Bone marrow (tissue), 2 donors: ENCODE data around the gene NEIL3.

ENCODE experiments used
- DNase-seq, 2 donors: peaks; one replicate each; lab custom pipeline; 2025; lab: John Stamatoyannopoulos, UW

The NEIL3 gene

DNA sequence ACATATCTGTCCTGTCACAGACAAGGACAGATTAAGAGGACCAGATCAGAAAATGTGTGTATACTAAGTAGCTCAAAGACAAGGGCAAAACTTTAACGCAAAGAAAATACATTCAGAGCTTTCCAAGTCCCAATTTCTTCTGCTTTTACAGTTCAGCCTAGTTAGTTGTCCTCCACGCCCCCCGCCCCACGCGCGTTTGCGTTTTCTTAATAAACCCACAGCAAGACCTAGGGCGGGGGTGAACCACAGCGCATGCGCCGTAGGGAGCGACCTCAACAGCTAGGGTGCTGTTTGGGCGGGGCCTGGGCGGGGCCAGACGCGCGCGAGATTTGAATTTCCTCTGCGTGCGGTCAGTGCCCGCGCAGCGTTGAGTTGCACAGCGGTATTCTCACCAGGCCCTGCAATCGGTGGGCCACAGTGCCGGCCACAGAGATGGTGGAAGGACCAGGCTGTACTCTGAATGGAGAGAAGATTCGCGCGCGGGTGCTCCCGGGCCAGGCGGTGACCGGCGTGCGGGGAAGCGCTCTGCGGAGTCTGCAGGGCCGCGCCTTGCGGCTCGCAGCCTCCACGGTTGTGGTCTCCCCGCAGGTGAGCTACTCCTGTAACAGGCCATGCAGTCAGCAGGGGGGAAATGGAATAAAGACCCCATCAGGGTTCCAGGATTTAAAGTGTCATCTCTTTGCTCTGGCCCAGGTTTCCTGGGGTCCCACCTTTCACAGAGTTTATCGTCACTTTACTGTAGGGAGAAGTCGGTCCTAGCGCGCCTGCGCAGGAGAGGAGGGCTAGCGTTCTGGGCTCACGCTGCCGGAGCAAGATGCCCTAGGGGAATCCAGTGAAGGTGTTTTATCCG lies at the start of gene NEIL3:
TSS of gene NEIL3 (plus strand) at position 353 of the 850 bp plus-strand sequence. CDS start at position 433, 80 bp downstream.
- DNase-seq, result peak; percentile 85 to 93

- DNase-seq, result no peak
Observed at GRCh38 chr4:177263818-177264217, 45.9 kb upstream of the NEIL3 start.

GRCh38 chr4:177264788-177265422 lies 44.8 kb upstream of the NEIL3 start:
- DNase-seq, result no peak

DNA sequence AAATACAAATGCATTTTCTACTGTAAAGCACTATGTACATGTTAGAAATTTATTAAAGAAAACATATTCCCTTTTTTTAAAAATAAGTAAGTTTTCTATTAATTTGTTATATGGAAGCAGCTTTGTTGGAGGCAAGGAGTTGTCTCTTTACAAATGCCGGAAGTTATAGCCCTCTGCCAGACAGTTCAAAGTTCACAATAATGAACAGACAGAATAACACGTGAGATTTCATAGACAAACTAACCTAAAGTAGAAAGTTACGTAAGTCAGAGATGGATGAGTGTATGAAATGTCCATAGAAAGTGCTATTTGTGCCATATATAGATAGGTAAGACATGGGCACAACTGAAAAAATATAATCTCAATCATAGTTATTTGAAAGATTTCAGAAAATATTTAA lies 43.9 kb upstream of the NEIL3 start:
- no peak for DNase-seq

DNA sequence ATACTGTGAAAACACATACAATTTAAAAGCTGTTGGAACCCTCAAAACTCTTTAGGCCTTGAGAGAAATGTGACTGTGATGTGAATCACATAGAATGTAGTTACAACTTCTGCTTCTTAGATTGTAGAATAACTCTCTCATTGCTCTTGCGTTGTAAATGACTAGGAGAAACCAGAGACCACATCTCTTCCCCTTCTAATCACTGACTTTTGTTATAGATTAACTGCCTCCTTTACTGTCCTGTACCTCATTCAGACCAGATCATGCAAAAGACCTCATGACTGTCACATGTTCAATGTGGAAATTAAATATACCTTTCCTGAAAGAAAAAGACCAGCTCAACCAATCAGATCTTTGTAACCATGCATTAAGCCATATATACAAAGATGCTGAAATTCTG lies 43.2 kb upstream of the NEIL3 start:
- DNase-seq, result no peak

DNA sequence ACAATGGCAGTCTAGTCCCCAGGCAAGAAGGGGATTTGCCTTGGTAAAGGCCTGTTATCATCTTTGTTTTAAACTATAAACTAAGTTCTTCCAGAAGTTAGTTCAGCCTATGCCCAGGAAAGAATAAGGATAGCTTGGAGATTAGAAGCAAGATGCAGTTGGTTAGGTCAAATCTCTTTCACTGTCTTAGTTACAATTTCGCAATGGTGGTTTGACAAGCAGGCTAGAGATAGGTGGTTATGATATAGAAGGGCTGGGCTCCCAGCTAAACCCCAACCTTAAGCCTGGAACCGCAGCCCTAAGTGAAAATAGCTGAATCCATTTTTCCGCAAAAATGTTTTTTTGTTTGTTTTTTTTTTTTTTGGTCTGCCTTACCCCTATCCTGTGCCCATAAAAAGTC lies 41.8 kb upstream of the NEIL3 start:
- DNase-seq, result no peak

DNA sequence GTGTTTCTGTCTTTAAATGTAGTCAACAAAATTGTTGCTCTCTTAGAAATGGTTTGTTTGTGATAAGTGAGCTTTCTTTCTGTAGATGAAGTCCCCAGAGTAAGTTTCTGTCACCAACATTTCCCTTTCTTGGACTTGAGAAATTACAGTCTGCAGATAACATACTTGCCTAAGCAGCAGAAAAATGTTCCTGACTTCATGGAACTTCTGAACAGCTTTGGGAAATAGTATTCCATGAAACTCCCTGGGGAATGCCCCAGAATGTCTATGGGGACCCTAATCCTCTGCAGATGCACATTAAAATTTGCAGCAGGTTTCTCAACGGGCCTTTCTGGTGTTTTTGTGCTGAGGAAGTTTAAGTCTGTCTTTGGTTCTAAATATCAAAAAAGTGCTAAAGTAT lies 38.6 kb upstream of the NEIL3 start:
- DNase-seq, result no peak

DNA sequence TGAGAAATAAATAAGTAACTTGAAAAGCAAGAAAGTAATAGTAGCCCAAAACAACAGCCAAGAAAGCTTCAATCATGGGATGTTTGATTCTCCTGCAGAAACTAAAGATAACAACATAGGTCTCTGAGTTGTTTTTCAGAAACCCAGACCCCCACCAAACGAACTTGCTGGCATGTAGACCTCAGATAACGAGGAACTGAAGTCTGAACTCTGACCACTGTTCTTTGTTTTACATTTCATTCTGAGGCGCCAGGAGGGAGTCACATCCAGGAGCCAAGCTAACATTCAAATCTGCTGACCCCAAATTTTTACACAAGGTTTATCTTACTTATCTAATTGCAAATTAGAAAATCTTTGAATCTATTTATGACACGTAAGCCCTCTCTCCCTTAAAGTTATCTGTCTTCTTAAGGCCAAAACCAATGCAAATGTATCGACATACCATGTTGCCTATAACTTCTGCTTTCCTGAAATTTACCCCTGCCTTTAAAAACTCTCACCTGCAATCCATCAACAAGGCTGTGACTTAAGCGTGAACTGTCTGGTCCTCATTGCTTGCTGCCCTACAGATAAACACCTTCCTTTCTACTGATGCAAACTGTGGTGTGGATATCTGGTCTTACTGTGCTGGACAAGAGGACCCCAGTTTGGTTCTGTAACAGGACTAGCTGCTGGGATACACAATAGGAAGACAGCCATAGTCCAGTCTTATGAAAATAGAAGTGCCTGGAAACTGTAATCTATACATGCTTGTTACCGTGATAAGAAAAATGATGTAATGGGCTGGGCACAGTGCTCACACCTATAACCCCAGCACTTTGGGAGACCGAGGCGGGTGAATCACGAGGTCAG lies 37.5 kb upstream of the NEIL3 start:
- DNase-seq, result no peak

GRCh38 chr4:177275999-177276398 lies 33.7 kb upstream of the NEIL3 start:
- DNase-seq, result no peak

- no peak for DNase-seq
Observed at GRCh38 chr4:177281351-177281909, 28.2 kb upstream of the NEIL3 start.

DNA sequence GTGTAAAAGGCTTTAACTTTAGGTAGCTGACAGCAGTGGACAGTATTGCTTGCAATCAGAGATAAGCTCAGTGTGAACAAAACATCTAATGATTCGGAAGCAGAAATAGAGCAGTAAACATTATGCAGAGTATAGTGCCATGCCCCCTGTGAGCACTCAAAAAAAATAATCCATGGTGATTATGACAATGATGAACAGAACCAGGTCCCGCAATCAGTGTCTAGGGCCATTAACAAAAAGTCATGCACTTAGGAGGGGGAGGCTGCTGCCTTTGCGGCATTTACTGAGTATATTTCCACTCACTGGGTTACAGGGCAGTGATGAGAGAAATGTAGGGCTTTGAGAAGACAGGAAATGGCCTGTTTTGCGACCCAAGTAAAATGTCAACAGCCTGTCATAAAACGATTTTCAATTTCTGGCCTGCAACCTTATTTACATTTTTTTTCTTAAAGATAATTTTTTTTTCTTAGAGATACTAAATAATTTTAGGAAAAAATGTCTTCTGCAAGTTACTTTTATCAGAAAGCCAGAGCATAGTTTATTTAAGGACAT lies 27.3 kb upstream of the NEIL3 start:
- no peak for DNase-seq

DNA sequence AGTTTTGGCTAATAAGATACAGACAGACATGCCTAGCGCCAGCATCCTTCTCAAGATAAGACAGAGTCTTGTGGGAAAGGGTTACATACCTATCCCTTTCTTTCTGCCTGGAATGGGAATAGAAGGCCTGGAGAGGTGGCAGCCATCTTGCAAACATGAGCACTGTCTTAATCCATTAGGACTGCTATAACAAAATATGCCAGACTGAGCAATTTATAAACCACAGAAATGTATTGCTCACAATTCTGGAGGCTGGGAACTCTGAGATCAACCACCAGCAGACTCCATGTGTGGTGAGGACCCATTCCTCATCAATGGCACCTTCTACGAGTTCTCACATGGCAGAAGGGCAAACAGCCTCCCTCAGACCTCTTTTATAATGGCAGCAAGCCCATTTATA lies 26.5 kb upstream of the NEIL3 start:
- no peak for DNase-seq

DNA sequence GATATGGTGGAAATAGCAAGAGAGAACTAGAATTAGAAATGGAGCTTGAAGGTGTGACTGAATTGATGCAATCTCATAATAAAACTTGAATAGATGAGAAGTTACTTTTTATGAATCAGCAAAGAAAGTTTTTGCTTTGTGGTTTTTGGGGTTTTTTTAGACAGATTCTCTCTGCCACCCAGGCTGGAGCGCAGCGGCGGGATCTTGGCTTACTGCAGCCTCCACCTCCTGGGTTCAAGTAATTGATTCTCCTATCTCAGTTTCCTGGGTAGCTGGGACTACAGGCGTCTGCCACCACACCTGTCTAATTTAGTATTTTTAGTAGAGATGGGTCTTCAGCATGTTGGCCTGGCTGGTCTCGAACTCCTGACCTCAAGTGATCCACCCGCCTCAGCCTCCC lies 23.7 kb upstream of the NEIL3 start:
- DNase-seq, result no peak

DNA sequence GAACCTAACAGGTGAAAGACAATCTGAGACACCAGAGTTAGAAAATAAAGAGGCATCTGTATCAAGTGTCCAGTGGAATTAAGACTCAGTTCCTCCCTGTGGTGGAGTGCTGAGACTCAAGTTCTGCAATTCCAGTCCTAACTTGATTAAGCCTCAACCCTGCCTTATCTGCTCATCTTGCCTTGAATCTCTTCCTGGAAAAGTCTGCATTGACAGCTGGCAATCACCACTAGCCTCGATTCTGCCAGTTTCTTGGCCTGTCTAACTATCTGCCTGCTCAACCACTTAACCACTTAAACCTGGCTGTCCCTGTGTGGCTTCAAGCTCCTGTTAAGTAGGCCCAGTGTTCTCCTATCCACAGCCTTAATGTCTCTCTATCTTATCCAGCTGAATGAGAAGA lies 22.4 kb upstream of the NEIL3 start:
- DNase-seq, result no peak

DNA sequence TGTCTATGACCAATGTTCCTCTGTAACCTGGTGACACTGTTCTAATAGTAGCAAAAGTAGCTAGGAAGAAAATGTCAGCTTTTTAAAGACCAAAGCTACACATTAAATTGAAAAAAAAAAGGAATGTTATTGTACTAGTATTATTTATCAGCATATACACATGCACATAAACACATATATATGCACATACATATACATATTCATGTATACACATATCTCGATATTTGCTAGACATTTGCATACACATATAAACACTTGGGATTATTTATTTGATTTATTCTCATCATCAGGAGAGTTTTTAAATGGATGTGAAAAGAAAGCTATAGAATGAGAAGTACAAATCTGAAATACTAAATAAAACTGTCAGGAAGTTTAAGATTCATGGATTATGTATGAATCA lies 21.3 kb upstream of the NEIL3 start:
- no peak for DNase-seq

DNA sequence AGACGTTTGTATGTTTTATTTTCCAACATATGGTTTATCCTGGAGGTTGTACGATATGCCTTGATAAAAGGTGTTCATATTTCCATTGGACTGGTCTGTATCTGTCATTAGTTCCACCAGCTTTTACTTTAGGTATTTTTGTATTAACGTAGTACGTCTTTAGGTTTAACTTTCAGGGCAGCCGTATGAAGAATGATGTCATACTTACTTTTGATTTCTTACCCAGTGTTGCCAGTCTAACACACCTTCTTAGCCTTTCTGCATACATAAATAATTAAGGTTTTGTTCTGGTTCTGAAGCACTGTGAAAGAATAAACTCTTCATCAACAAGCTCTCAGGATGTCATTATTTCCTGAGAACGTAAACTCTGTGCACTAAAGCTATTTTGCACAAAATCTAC lies 18.9 kb upstream of the NEIL3 start:
- DNase-seq, result no peak

DNA sequence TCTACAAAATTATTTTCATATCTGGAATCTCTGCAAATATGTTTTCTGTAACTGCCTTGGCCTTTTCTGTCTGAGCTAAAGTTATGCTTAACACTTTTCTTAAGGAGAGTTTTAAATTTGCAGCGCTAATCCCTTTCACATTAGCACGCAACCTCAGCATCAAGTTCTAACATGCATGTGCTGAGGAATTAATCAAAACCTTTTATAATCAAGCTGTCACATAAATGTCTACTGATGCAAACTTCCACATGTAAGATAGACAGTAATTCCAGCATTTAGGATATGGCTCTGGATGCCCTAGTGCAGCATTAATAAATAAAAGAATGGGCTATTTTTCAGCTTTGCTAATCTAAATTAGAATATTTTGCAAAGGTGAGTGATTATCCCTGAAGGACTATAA lies 17.5 kb upstream of the NEIL3 start:
- no peak for DNase-seq

GRCh38 chr4:177293208-177294033 lies 16.3 kb upstream of the NEIL3 start:
- DNase-seq, result no peak

DNA sequence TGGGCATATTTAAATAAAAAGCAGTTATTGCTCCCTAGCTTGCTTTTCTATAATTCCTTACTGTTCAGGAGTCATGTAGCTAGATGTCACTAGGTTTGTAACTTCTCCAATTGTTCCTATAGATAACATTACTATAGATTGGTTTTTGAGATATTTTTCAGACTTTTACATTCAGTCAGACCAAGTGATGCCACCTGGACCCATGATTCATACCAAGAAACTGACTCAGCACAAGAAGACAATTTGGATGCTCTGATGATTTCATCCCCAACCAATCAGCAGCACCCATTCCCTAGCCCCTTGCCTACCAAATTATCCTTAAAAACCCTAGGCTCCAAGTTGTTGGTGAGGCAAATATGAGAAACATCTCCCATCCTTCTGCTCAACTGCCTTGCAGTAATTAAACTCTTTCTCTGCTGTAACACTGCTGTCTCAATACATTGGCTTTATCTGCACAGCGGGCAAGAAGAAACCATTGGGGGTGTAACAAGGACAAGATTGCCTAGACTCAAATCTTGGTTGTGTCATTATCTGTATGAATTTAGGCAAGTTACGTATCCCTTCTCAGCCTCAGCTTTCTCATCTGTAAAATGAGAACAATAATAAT lies 11.8 kb upstream of the NEIL3 start:
- DNase-seq, result no peak

DNA sequence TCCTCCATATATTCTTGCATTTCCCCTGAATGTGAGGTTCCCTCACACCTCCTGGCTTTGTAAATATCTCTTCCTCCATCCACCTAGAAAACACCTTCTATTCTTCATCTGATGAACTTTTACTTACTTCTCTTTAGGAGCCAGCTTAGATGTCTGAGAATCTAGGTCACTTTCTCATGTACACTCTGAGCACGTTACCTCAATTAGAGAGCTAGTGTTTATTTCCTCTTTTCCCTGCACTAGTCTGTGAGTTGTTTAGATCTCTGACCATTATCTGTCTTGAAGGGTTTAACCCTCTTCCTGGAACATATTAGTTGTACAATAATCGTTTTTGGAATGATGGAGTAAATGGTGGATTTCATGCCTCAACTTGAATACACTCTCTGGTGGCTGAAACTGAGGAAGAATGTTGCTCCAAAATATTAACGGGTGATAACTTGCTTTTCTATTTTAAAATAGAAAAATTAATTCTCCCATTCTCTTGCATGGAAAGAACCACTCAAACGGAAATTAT lies 8.5 kb upstream of the NEIL3 start:
- DNase-seq, result no peak
